RPMI8226 (cell line): ENCODE measurements around the gene SLC25A19.
"Not testable (repeated sequence)": the region's sequence is repeated elsewhere in the genome, so short reads cannot be mapped to it uniquely, and the experiment has no call there.

Experiments used
- DNase-seq: peaks from one replicate; pipeline ENCODE4 v3.0.0-alpha.2; 2015

The SLC25A19 gene

GRCh38 chr17:75301049-75301448 is 11.8 kb upstream of the SLC25A19 start:
- no peak for DNase-seq

DNA sequence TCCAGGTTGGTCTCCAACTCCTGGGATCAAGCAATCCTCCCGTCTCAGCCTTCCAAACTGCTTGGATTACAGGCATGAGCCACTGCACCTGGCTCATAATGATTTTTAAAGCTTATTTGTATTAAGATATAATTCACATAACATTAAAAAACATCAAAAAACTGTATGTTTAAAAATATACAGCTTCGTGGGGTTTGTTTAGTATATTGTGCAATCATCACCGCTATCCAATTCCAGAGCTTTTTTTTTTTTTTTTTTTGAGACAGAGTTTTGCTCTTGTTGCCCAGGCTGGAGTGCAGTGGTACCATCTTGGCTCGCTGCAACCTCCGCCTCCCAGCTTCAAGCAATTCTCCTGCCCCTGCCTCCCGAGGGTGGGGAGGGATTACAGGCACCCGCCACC is 11.0 kb upstream of the SLC25A19 start:
- no peak for DNase-seq

- DNase-seq: peak; percentile 37
Measured at GRCh38 chr17:75295201-75296158, 6.2 kb upstream of the SLC25A19 start.

- not testable (repeated sequence) for DNase-seq
Measured at GRCh38 chr17:75292810-75293448, 3.7 kb upstream of the SLC25A19 start.

GRCh38 chr17:75289832-75290337 is 652 bp upstream of the SLC25A19 start:
- peak; percentile 80 for DNase-seq

GRCh38 chr17:75288770-75289114 is 491 bp downstream of the SLC25A19 start:
- peak; percentile 87 for DNase-seq

DNA sequence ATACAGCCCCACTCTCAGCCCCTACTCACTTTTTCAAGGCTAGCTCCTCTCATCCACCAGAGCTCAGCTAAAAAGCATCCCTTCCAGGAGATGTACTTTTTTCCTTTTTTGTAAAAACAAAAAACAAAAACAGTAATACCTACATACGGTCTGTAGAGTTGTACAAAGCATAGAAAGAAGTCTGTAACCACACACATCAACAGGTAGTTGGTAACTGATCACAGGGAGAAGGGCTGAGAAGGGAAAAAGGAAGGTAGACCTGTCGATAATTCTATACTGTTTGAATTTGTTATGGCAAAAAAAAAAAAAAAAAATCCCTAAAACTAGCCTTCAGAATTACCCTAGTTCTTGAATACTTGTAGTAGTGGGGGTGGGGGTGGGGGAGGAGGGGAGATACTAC is 874 bp downstream of the SLC25A19 start:
- no peak for DNase-seq

GRCh38 chr17:75287221-75287620 is 2.0 kb downstream of the SLC25A19 start:
- DNase-seq: no peak

- DNase-seq: no peak
Measured at GRCh38 chr17:75285123-75285522, 4.1 kb downstream of the SLC25A19 start.

GRCh38 chr17:75280189-75280588 is 9.0 kb downstream of the SLC25A19 start:
- DNase-seq: not testable (repeated sequence)

GRCh38 chr17:75277664-75278071 is 11.6 kb downstream of the SLC25A19 start:
- DNase-seq: no peak

DNA sequence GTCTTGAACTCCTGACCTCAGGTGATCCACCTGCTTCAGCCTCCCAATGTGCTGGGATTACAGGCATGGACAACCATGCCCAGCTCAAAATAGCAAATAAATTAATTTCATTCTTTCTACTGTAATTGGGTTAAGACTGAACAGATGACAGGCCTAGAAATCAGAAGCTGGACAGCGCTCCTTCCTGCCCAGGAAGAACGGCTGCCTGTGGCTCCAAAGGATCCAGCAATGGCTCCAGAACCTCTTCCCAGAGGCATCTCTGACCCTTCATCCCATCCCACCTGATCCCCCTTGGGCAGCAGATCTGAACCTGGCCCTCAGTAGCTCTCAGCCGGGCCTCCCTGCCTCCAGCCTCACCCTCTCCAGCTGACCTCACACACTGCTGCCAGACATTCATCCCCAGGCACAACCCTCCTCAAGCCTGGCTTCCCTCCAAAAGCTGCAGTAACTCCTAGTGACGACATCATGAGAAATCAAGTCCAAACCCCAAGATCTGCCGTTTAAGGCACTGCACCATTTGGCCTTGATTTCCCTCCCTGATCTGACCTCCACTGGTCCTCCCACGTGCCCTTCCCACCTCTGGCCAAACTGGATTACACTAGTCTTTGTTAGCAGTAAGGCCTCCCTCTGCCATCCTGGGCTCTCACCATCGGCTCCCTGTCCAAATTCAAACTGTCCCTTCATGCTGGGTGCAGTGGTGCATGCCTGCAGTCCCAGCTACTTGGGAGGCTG is 15.1 kb downstream of the SLC25A19 start:
- DNase-seq: no peak

DNA sequence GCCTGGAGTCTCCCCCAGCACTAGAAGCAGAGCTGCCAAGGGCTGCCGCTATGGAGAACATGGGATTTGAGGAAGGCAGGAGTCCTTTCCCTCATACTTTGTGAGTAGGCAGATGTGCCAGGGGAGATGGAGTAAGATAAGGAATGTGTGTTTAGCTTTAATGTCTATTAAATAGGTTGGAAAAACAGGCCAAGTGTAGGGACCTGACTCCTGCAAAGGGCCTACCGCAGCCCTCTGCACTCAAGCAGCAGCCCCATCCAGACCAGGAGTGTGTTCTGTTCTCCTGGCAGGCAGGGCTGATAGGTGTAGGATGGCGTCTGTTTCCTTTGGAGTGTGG is 16.4 kb downstream of the SLC25A19 start:
- DNase-seq: no peak

- DNase-seq: peak; percentile 50
Measured at GRCh38 chr17:75271955-75272847, 17.0 kb downstream of the SLC25A19 start.

DNA sequence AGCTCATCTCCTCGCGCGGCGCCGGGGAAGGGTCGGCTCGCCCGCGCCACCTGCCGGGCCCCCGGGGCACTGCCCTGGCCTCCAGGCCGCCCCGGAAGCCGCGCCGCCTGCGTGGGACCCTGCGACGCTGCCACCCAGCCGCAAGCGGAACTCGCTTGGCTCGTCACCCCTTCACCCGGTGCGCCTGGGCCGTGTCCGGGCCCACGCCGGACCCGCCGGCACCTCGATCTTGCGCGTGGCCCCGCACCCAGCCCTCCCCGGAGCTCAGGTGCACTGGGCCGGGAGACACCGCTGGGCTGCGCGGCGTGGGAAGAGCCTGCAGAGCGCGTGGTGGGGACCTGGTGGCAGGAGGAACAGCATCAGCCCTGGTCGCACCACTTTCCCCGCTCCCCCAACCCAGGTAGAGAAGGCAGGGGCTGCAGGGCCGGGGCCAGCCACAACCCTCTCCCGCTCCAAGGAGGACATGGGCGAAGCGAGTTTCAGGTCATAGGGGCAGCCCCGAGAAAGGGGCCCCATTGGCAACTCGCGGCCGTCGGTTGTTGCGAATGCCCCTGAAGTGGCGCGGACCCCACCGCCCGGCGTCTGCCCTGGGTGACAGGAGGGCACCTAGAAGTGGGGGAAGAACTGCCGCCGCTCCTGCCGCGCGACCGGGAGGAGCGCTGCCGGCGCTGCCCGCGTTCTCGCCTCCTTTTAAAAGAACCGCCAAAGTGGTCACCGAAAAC is 17.8 kb downstream of the SLC25A19 start:
- peak; percentile 91 for DNase-seq

GRCh38 chr17:75270966-75271232 is 18.3 kb downstream of the SLC25A19 start, which contains the start of gene MIF4GD:
Gene MIF4GD, minus strand, starts transcription at chr17:75271231. Its CDS starts 1,036 bp downstream, at chr17:75270195.
- no peak for DNase-seq

GRCh38 chr17:75270218-75270965 is 18.8 kb downstream of the SLC25A19 start:
- peak; percentile 79 for DNase-seq

DNA sequence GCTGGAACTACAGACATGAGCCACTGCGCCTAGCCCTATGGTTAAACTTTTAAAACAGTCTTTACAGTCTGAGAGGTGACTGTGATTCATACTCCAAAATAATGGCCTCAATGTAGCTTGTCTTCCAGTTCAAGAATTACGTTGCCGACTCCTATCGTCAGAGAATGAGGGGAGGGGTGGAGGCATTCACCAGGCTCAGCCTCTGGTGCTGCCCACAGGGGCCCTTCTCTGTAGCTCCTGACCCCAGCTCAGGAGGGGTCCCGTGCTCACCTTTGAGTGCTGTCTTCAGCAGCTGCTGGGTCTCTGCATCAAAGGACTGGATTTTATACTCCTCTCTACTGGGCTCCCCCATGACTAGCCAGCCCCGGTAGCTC is 19.4 kb downstream of the SLC25A19 start:
- no peak for DNase-seq

- DNase-seq: no peak
Measured at GRCh38 chr17:75267411-75268232, 21.6 kb downstream of the SLC25A19 start.

- no peak for DNase-seq
Measured at GRCh38 chr17:75267153-75267410, 22.2 kb downstream of the SLC25A19 start.
